OCI-LY7 (cell line): ENCODE results near the gene MYCT1. TPM values are rescaled to one million over a fixed set of nuclear protein-coding genes. Genes with fewer than 3 reads are reported as not detected.
A peak's percentile ranks its signal among the peaks of the same experiment; 100 is the strongest.

Experiments used
- BruUV-seq: library from RNA; stranded (reverse); fragments of 400-500 nt; replicated peaks from 2 replicates; lab custom pipeline; 2021; lab: Mats Ljungman, UMichigan
- CTCF ChIA-PET: fragments of 300-600 bp; sonication (Branson Sonifier 250); formaldehyde crosslinking; loops from one replicate; lab custom pipeline; 2022; ENCODE audit warnings: antibody characterized with exemption; ENCODE audit not compliant: unreplicated experiment; lab: Charles Lee
- POLR2A ChIA-PET: fragments of 300-600 bp; sonication (Branson Sonifier 250); formaldehyde crosslinking; loops from one replicate; lab custom pipeline; 2022; ENCODE audit warnings: antibody characterized with exemption; lab: Charles Lee
- DNase-seq: peaks from one replicate; pipeline ENCODE4 v3.0.0-alpha.2; 2015; ENCODE audit warnings: low spot score
- H2AFZ ChIP-seq: fragments of 200-600 bp; sonication (generic), shearing (Covaris generic); 2 replicates; pipeline ENCODE4 v1.6.1; 2014; ENCODE audit warnings: mild to moderate bottlenecking, antibody characterized with exemption, low read length, moderate library complexity
- H3K27ac ChIP-seq: fragments of 200-600 bp; sonication (generic); 2 replicates; pipeline ENCODE4 v1.5.1; 2014; ENCODE audit warnings: mixed run types, low read depth, mild to moderate bottlenecking, moderate library complexity, low read length, inconsistent platforms; ENCODE audit not compliant: poor library complexity, severe bottlenecking
- H3K36me3 ChIP-seq: fragments of 200-600 bp; sonication (generic); 2 replicates; pipeline ENCODE4 v1.6.1; 2014; ENCODE audit warnings: mild to moderate bottlenecking, antibody characterized with exemption, low read length, moderate library complexity, mixed read lengths; ENCODE audit not compliant: insufficient read depth
- H3K4me1 ChIP-seq: fragments of 200-600 bp; sonication (generic); 2 replicates; pipeline ENCODE4 v1.5.1; 2014; ENCODE audit warnings: mild to moderate bottlenecking, low read length; ENCODE audit not compliant: insufficient read depth, poor library complexity, severe bottlenecking
- H3K4me2 ChIP-seq: fragments of 200-600 bp; sonication (generic); 2 replicates; pipeline ENCODE4 v1.6.1; 2014; ENCODE audit warnings: mild to moderate bottlenecking, low read length
- H3K4me3 ChIP-seq: fragments of 200-600 bp; sonication (generic); 2 replicates; pipeline ENCODE4 v1.5.1; 2014; ENCODE audit warnings: mild to moderate bottlenecking, low read depth, low read length; ENCODE audit not compliant: poor library complexity, severe bottlenecking
- H3K79me2 ChIP-seq: fragments of 200-600 bp; sonication (generic); 2 replicates; pipeline ENCODE4 v1.6.1; 2016; ENCODE audit warnings: low read depth, mild to moderate bottlenecking, low read length, moderate library complexity, mixed read lengths; ENCODE audit not compliant: insufficient read depth
- H3K9me2 ChIP-seq: fragments of 200-600 bp; sonication (generic); 2 replicates; pipeline ENCODE4 v1.6.1; 2016; ENCODE audit warnings: mild to moderate bottlenecking, low read length, mixed read lengths; ENCODE audit not compliant: insufficient read depth
- H3K9me3 ChIP-seq: fragments of 200-600 bp; sonication (generic); 2 replicates; pipeline ENCODE4 v1.6.1; 2014; ENCODE audit warnings: mild to moderate bottlenecking, mixed run types, low read length, mixed read lengths
- H4K20me1 ChIP-seq: fragments of 200-600 bp; sonication (generic); 2 replicates; pipeline ENCODE4 v1.6.1; 2014; ENCODE audit warnings: mild to moderate bottlenecking, antibody characterized with exemption, low read length, moderate library complexity, mixed read lengths; ENCODE audit not compliant: insufficient read depth
- EZH2phosphoT487 ChIP-seq: fragments of 200-600 bp; sonication (generic); IDR thresholded peaks from 2 replicates; pipeline ENCODE4 v1.6.1; 2018; ENCODE audit warnings: low read depth, borderline replicate concordance, mild to moderate bottlenecking, mixed run types, antibody characterized with exemption, low read length, moderate library complexity, mixed read lengths
- intact Hi-C: fragments of 100-400 bp; cut with micrococcal nuclease; formaldehyde crosslinking; loops from one replicate; pipeline ENCODE4 v1.10.0; 2022; ENCODE audit not compliant: unreplicated experiment
- total RNA-seq, 2 experiments: library from RNA; depleted of rRNA in 1 of 2; stranded (reverse); fragments of >200 nt in 1 of 2; shearing (Covaris generic) in 1 of 2; gene quantifications; 2 replicates each; pipeline ENCODE4 v1.2.3, GENCODE V29; 2014 to 2022
- TF ChIP-seq, protein P1 (sequence below): fragments of 200-600 bp; sonication (generic); conservative IDR thresholded peaks from 2 replicates; pipeline ENCODE4 v1.5.1; 2014; ENCODE audit warnings: mild to moderate bottlenecking, antibody characterized with exemption, low read length, moderate library complexity, mixed read lengths

MYCT1 gene
- total RNA-seq, 2 experiments from 2014 or later, result 0.47 to 3.5 TPM

DNA sequence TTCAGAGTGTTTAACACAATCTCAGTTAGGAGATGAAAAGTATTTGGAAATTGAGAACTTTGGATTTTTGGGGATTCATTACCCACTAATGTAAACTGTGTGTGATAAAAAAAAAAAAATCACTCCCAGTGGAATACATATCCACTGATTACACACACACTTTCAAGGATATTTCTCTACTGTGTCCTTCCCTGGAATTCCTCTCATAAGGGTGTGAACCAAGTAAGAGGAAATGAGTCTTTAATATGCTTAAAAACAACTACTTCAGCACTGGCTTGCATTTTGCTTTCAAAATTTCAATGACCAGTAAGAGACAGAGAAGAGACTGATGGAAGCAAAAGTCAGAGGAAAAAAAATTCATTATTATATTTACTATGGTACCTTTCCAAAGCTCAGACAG lies 24.5 kb upstream of the MYCT1 start:
- Histone ChIP-seq H3K9me2 (no peaks in the 10 kb centered on the region), H3K4me3 (no peak overlapping the region), H3K4me2 (no peak overlapping the region), H2AFZ (no peak overlapping the region), H3K79me2 (no peaks in the 10 kb centered on the region), H3K36me3 (no peaks in the 10 kb centered on the region), H3K4me1 (peaks cover 16% of the 10 kb centered on the region), H4K20me1 (no peaks in the 10 kb centered on the region), H3K27ac (no peak overlapping the region), H3K9me3 (no peaks in the 10 kb centered on the region)
- no peak for DNase-seq
- intact Hi-C loops, result no loop called here
- POLR2A ChIA-PET, result interaction anchor here (2.8 kb wide), 1 partner anchor 9 kb away, joined by 15 read pairs; no protein-coding TSS in a partner anchor
- TF ChIP-seq EZH2phosphoT487, result no peak
- TF ChIP-seq, protein P1, sequence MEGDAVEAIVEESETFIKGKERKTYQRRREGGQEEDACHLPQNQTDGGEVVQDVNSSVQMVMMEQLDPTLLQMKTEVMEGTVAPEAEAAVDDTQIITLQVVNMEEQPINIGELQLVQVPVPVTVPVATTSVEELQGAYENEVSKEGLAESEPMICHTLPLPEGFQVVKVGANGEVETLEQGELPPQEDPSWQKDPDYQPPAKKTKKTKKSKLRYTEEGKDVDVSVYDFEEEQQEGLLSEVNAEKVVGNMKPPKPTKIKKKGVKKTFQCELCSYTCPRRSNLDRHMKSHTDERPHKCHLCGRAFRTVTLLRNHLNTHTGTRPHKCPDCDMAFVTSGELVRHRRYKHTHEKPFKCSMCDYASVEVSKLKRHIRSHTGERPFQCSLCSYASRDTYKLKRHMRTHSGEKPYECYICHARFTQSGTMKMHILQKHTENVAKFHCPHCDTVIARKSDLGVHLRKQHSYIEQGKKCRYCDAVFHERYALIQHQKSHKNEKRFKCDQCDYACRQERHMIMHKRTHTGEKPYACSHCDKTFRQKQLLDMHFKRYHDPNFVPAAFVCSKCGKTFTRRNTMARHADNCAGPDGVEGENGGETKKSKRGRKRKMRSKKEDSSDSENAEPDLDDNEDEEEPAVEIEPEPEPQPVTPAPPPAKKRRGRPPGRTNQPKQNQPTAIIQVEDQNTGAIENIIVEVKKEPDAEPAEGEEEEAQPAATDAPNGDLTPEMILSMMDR, result no peak
- no TSS peak for BruUV-seq
- CTCF ChIA-PET, result no interaction called here

DNA sequence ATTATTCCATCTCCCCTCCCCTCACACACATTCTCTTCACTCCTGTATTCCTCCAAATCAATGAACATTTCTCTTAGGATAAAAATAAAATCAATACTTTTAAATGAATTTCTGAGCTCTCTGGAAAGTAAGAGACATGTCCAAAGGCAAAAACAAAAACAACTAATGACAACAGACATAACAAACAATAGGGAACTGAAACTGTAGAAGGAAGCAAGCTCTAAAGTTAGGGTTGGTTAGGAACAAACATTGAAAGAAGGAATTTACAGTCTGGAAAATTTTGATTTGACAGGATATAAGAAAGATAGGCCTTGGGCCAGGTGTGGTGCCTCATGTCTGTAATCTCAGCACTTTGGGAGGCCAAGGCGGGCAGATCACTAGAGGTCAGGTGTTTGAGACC lies 17.5 kb upstream of the MYCT1 start:
- Histone ChIP-seq H3K4me2 (peak overlapping the region; percentile 76), H4K20me1 (no peaks in the 10 kb centered on the region), H3K9me3 (peaks cover 5% of the 10 kb centered on the region; the same call in 1 of the 2 replicates), H2AFZ (peak overlapping the region; percentile 55; the same call in 1 of the 2 replicates), H3K9me2 (no peaks in the 10 kb centered on the region), H3K4me1 (peaks cover 58% of the 10 kb centered on the region), H3K4me3 (peak overlapping the region; percentile 70), H3K27ac (peak overlapping the region; percentile 96), H3K36me3 (no peaks in the 10 kb centered on the region), H3K79me2 (peaks cover 19% of the 10 kb centered on the region; the same call in 1 of the 2 replicates)
- CTCF ChIA-PET, result no interaction called here
- BruUV-seq, result no TSS peak
- TF ChIP-seq EZH2phosphoT487, result no peak
- TF ChIP-seq, protein P1, result no peak
- intact Hi-C loops, result loop anchor here (5.0 to 10.0 kb wide), 3 partner anchors 322 to 1225 kb away; partner anchors contain the start of genes MTRF1L and RMND1
- POLR2A ChIA-PET, result interaction anchor here (0.6 to 2.1 kb wide), 9 partner anchors 8 to 384 kb away, joined by 3 to 7 read pairs (median 4); no protein-coding TSS in a partner anchor
- peak; percentile 52 for DNase-seq
